ENCODE measurements around the gene CAMK1.

DNA sequence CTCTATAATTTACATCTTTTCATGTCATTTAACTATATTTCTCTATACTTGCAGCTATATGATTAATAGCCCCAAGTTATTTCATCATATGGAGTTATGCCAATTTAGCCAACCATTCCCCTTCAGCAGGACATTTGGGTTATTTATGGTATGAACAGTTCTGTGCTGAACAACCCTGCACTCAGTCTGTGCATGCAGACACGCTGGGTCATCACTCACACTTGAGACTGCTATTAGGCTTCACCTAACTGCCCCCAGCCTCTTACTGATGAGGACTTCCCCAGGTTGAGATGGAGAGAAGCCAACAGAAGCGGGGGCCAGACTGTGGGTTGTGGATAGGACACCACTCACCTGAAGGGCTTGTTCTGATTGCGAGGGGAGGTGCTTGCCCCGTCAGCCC lies 15.2 kb upstream of the CAMK1 start:
- TF ChIP-seq CTCF (IDR thresholded peaks at IDR 0.05) (no peak), POLR2A (IDR thresholded peaks at IDR 0.05) (no peak)
